ENCODE results near the gene COL5A1. TPM values are rescaled to one million over a fixed set of nuclear protein-coding genes. Genes with fewer than 3 reads are reported as not detected.

COL5A1 gene
- total RNA-seq, 6 experiments from 2014 or later: 196 to 308 (median 225) TPM

GRCh38 chr9:134747951-134748489 is 106.4 kb downstream of the COL5A1 start:
- peaks cover 16% of the 10 kb centered on the region for H3K9me3 Mint-ChIP-seq
- peak overlapping the region; percentile 57; the same call in 1 of the 2 replicates for H3K27ac Mint-ChIP-seq
- peak overlapping the region; percentile 39; the same call in 1 of the 2 replicates for H3K4me3 Mint-ChIP-seq
- peaks cover 46% of the 10 kb centered on the region for H3K36me3 Mint-ChIP-seq (ENCODE audit: low read depth)
- no peak for DNase-seq
- no peaks in the 10 kb centered on the region for H3K4me1 Mint-ChIP-seq (ENCODE audit: low read depth)
- H3K27me3 Mint-ChIP-seq (ENCODE audit: insufficient read depth): peaks cover 35% of the 10 kb centered on the region
- no peak for TF ChIP-seq CTCF (IDR thresholded peaks at IDR 0.05)

GRCh38 chr9:134748591-134748990 is 107.0 kb downstream of the COL5A1 start:
- Mint-ChIP-seq H3K27me3 (ENCODE audit: insufficient read depth) (peaks cover 32% of the 10 kb centered on the region), H3K4me1 (ENCODE audit: low read depth) (no peaks in the 10 kb centered on the region), H3K27ac (peak overlapping the region; percentile 54), H3K4me3 (peak overlapping the region; percentile 39; the same call in 1 of the 2 replicates), H3K36me3 (ENCODE audit: low read depth) (peaks cover 46% of the 10 kb centered on the region), H3K9me3 (peaks cover 16% of the 10 kb centered on the region)
- no peak for TF ChIP-seq CTCF (IDR thresholded peaks at IDR 0.05)
- DNase-seq: no peak

- Mint-ChIP-seq H3K27me3 (ENCODE audit: insufficient read depth) (peaks cover 37% of the 10 kb centered on the region), H3K4me1 (ENCODE audit: low read depth) (no peaks in the 10 kb centered on the region), H3K27ac (peak overlapping the region; percentile 33), H3K4me3 (no peak overlapping the region), H3K36me3 (ENCODE audit: low read depth) (peaks cover 53% of the 10 kb centered on the region), H3K9me3 (peaks cover 16% of the 10 kb centered on the region)
- no peak for TF ChIP-seq CTCF (IDR thresholded peaks at IDR 0.05)
- no peak for DNase-seq
Observed at GRCh38 chr9:134750450-134751155, 109.0 kb downstream of the COL5A1 start.

GRCh38 chr9:134751622-134752021 is 110.0 kb downstream of the COL5A1 start:
- DNase-seq: no peak
- TF ChIP-seq CTCF (IDR thresholded peaks at IDR 0.05): no peak
- peaks cover 47% of the 10 kb centered on the region for H3K36me3 Mint-ChIP-seq (ENCODE audit: low read depth)

GRCh38 chr9:134752471-134753168 is 111.0 kb downstream of the COL5A1 start:
- TF ChIP-seq CTCF (IDR thresholded peaks at IDR 0.05): no peak
- H3K4me3 Mint-ChIP-seq: no peak overlapping the region
- peaks cover 9% of the 10 kb centered on the region for H3K9me3 Mint-ChIP-seq
- peaks cover 40% of the 10 kb centered on the region for H3K27me3 Mint-ChIP-seq (ENCODE audit: insufficient read depth)
- H3K4me1 Mint-ChIP-seq (ENCODE audit: low read depth): no peaks in the 10 kb centered on the region
- peaks cover 41% of the 10 kb centered on the region for H3K36me3 Mint-ChIP-seq (ENCODE audit: low read depth)
- no peak overlapping the region for H3K27ac Mint-ChIP-seq
- no peak for DNase-seq

More at GRCh38 chr9:134751622-134752021, 110.0 kb downstream of the COL5A1 start:
- peaks cover 43% of the 10 kb centered on the region for H3K27me3 Mint-ChIP-seq (ENCODE audit: insufficient read depth)
- H3K4me1 Mint-ChIP-seq (ENCODE audit: low read depth): no peaks in the 10 kb centered on the region
- H3K27ac Mint-ChIP-seq: no peak overlapping the region
- no peak overlapping the region for H3K4me3 Mint-ChIP-seq
- H3K9me3 Mint-ChIP-seq: peaks cover 16% of the 10 kb centered on the region
